ENCODE data around the gene MYO18A.

DNA sequence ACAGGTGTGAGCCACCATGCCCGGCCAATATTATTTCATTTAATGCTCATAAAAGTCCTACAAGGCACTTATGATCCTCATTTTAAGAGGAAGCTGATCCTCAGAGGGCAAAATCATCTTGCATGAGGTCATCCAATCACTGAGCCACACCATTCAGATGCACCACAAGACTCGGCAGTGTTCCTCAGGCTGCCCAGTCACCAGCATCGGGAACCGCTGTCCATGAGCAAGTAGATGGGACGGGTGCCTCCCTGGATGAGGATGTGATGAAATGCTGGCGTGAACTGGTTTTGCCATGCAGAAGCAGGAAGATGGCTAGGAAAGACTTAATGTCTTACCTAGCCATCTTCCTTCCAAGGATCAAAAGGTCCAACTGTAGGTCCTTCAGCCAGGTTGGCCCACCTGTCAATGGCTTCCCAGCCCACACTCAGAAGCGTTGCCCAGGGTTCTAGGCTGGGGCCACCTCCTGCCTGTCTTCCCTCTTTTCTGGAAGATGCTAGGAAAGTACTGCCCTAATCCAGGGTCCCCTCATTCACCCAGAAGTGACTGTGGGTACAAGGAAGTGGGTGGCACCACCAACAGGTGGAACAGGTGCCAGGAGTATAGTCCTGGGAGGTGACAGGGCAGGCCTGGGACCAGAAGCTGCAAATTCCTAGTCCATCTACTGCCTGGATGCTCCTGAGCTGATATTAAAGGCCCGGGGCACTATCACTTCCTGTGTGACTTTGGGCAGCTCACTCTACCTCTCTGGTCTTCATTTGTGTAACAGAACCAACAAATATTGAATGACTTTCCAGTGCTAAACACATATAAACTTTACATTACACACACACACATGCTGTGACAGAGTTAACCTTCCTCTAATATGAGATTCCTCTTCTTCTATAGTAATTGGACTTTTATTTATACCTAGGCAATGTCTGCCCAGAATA, 34.3 kb upstream of the MYO18A start:
- TF ChIP-seq, protein P1, sequence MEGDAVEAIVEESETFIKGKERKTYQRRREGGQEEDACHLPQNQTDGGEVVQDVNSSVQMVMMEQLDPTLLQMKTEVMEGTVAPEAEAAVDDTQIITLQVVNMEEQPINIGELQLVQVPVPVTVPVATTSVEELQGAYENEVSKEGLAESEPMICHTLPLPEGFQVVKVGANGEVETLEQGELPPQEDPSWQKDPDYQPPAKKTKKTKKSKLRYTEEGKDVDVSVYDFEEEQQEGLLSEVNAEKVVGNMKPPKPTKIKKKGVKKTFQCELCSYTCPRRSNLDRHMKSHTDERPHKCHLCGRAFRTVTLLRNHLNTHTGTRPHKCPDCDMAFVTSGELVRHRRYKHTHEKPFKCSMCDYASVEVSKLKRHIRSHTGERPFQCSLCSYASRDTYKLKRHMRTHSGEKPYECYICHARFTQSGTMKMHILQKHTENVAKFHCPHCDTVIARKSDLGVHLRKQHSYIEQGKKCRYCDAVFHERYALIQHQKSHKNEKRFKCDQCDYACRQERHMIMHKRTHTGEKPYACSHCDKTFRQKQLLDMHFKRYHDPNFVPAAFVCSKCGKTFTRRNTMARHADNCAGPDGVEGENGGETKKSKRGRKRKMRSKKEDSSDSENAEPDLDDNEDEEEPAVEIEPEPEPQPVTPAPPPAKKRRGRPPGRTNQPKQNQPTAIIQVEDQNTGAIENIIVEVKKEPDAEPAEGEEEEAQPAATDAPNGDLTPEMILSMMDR (IDR thresholded peaks at IDR 0.05; ENCODE audit: insufficient read depth, low read length) = no peak
- TF ChIP-seq, protein P2, sequence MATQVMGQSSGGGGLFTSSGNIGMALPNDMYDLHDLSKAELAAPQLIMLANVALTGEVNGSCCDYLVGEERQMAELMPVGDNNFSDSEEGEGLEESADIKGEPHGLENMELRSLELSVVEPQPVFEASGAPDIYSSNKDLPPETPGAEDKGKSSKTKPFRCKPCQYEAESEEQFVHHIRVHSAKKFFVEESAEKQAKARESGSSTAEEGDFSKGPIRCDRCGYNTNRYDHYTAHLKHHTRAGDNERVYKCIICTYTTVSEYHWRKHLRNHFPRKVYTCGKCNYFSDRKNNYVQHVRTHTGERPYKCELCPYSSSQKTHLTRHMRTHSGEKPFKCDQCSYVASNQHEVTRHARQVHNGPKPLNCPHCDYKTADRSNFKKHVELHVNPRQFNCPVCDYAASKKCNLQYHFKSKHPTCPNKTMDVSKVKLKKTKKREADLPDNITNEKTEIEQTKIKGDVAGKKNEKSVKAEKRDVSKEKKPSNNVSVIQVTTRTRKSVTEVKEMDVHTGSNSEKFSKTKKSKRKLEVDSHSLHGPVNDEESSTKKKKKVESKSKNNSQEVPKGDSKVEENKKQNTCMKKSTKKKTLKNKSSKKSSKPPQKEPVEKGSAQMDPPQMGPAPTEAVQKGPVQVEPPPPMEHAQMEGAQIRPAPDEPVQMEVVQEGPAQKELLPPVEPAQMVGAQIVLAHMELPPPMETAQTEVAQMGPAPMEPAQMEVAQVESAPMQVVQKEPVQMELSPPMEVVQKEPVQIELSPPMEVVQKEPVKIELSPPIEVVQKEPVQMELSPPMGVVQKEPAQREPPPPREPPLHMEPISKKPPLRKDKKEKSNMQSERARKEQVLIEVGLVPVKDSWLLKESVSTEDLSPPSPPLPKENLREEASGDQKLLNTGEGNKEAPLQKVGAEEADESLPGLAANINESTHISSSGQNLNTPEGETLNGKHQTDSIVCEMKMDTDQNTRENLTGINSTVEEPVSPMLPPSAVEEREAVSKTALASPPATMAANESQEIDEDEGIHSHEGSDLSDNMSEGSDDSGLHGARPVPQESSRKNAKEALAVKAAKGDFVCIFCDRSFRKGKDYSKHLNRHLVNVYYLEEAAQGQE (IDR thresholded peaks at IDR 0.05; ENCODE audit: insufficient replicate concordance, low read depth) = no peak
- no peak for TF ChIP-seq GABPA (IDR thresholded peaks at IDR 0.05; ENCODE audit: low read depth)
- TF ChIP-seq POLR2AphosphoS5 (IDR thresholded peaks at IDR 0.05; ENCODE audit: low read depth) = no peak
- no peak for TF ChIP-seq SPI1 (IDR thresholded peaks at IDR 0.05; ENCODE audit: borderline replicate concordance, low read depth)
